OCI-LY3 (cell line): Measurements from ENCODE around the gene NOVA1.

Source experiments
- H2AFZ ChIP-seq: fragments of 200-600, 300-600 bp; shearing (Covaris generic); 2 replicates; pipeline ENCODE4 v1.6.0; 2014; ENCODE audit warnings: antibody characterized with exemption, low read depth, low read length
- H3K27ac ChIP-seq: fragments of 200-600, 300-600 bp; sonication (generic); 2 replicates; pipeline ENCODE4 v1.5.1; 2014; ENCODE audit warnings: mild to moderate bottlenecking, low read length, moderate library complexity, mixed read lengths
- H3K27me3 ChIP-seq: fragments of 200-600, 300-600 bp; sonication (generic); 2 replicates; pipeline ENCODE4 v1.6.1; 2014; ENCODE audit warnings: low read depth, low read length, mixed read lengths
- H3K36me3 ChIP-seq: fragments of 200-600, 300-600 bp; sonication (generic); replicated peaks from 2 replicates; pipeline ENCODE3; 2014; ENCODE audit warnings: low read depth, low read length, mixed read lengths
- H3K4me1 ChIP-seq: fragments of 300-600, 200-600 bp; sonication (generic); 2 replicates; pipeline ENCODE4 v1.6.1; 2014; ENCODE audit warnings: low read length, mixed read lengths
- H3K4me2 ChIP-seq: fragments of 200-600, 300-600 bp; sonication (generic); 2 replicates; pipeline ENCODE4 v1.6.1; 2014; ENCODE audit warnings: low read length, mixed read lengths
- H3K4me3 ChIP-seq: fragments of 300-600, 200-600 bp; sonication (generic); 2 replicates; pipeline ENCODE4 v1.5.1; 2014; ENCODE audit warnings: antibody characterized with exemption, mild to moderate bottlenecking, low read length, moderate library complexity
- H3K79me2 ChIP-seq: fragments of 300-600, 200-600 bp; shearing (Covaris generic); 2 replicates; pipeline ENCODE4 v1.6.1; 2014; ENCODE audit warnings: mild to moderate bottlenecking, low read length, mixed read lengths
- H3K9ac ChIP-seq: fragments of 300-600, 200-600 bp; shearing (Covaris generic); 2 replicates; pipeline ENCODE4 v1.6.0; 2014; ENCODE audit warnings: mild to moderate bottlenecking, low read length, moderate library complexity
- H3K9me3 ChIP-seq: fragments of 200-600, 300-600 bp; shearing (Covaris generic); 2 replicates; pipeline ENCODE4 v1.6.1; 2014; ENCODE audit warnings: low read length, mixed read lengths; ENCODE audit not compliant: insufficient read depth
- H4K20me1 ChIP-seq: fragments of 200-600, 300-600 bp; sonication (generic); 2 replicates; pipeline ENCODE4 v1.6.1; 2016; ENCODE audit warnings: low read length, mixed read lengths; ENCODE audit not compliant: insufficient read depth
- CTCF ChIP-seq: fragments of 200-600, 300-600 bp; sonication (generic); IDR thresholded peaks from 2 replicates; pipeline ENCODE4 v1.5.1; 2014; ENCODE audit warnings: antibody characterized with exemption, low read length, low read depth
- EZH2phosphoT487 ChIP-seq: fragments of 200-600 bp; shearing (Covaris generic); IDR thresholded peaks from 2 replicates; pipeline ENCODE4 v1.6.1; 2018; ENCODE audit warnings: antibody characterized with exemption, mixed run types, low read depth

NOVA1 gene

GRCh38 chr14:26415618-26416123 lies 182.2 kb downstream of the NOVA1 start:
- H3K27ac ChIP-seq: no peak overlapping the region
- H2AFZ ChIP-seq: no peak overlapping the region
- no peaks in the 10 kb centered on the region for H3K79me2 ChIP-seq
- H3K27me3 ChIP-seq: no peaks in the 10 kb centered on the region
- TF ChIP-seq CTCF (no peak), EZH2phosphoT487 (no peak)
- no peak overlapping the region for H3K9ac ChIP-seq
- H3K4me1 ChIP-seq: no peaks in the 10 kb centered on the region
- no peaks in the 10 kb centered on the region for H3K9me3 ChIP-seq
- no peaks in the 10 kb centered on the region for H3K36me3 ChIP-seq
- no peaks in the 10 kb centered on the region for H4K20me1 ChIP-seq
- H3K4me3 ChIP-seq: no peak overlapping the region
- H3K4me2 ChIP-seq: no peak overlapping the region

GRCh38 chr14:26414926-26415325 lies 182.9 kb downstream of the NOVA1 start:
- Histone ChIP-seq H3K27me3 (no peaks in the 10 kb centered on the region), H2AFZ (no peak overlapping the region), H4K20me1 (no peaks in the 10 kb centered on the region), H3K9me3 (no peaks in the 10 kb centered on the region), H3K4me3 (no peak overlapping the region), H3K36me3 (no peaks in the 10 kb centered on the region), H3K79me2 (no peaks in the 10 kb centered on the region), H3K27ac (no peak overlapping the region), H3K4me1 (no peaks in the 10 kb centered on the region), H3K4me2 (no peak overlapping the region), H3K9ac (no peak overlapping the region)
- TF ChIP-seq EZH2phosphoT487 (no peak), CTCF (no peak)

GRCh38 chr14:26414103-26414502 lies 183.7 kb downstream of the NOVA1 start:
- Histone ChIP-seq H3K4me1 (no peaks in the 10 kb centered on the region), H3K4me3 (no peak overlapping the region), H3K9ac (no peak overlapping the region), H3K27ac (no peak overlapping the region), H3K9me3 (no peaks in the 10 kb centered on the region), H3K36me3 (no peaks in the 10 kb centered on the region), H4K20me1 (no peaks in the 10 kb centered on the region), H3K4me2 (no peak overlapping the region), H3K79me2 (no peaks in the 10 kb centered on the region), H2AFZ (no peak overlapping the region), H3K27me3 (no peaks in the 10 kb centered on the region)
- no peak for TF ChIP-seq EZH2phosphoT487
- no peak for TF ChIP-seq CTCF

- no peaks in the 10 kb centered on the region for H3K4me1 ChIP-seq
- H3K27ac ChIP-seq: no peak overlapping the region
- H3K9ac ChIP-seq: no peak overlapping the region
- H2AFZ ChIP-seq: no peak overlapping the region
- TF ChIP-seq EZH2phosphoT487 (no peak), CTCF (no peak)
- no peaks in the 10 kb centered on the region for H4K20me1 ChIP-seq
- H3K9me3 ChIP-seq: no peaks in the 10 kb centered on the region
- no peaks in the 10 kb centered on the region for H3K36me3 ChIP-seq
- no peak overlapping the region for H3K4me3 ChIP-seq
- no peak overlapping the region for H3K4me2 ChIP-seq
- no peaks in the 10 kb centered on the region for H3K27me3 ChIP-seq
- no peaks in the 10 kb centered on the region for H3K79me2 ChIP-seq
Measured at GRCh38 chr14:26412421-26412820, 185.4 kb downstream of the NOVA1 start.
